ENCODE measurements around the gene NAP1L1.
"Not testable (repeated sequence)": the region's sequence is repeated elsewhere in the genome, so short reads cannot be mapped to it uniquely, and the experiment has no call there.

Gene NAP1L1

GRCh38 chr12:76020281-76020680 is 64.2 kb downstream of the NAP1L1 start:
- peak; percentile 53 for DNase-seq

- no peak for DNase-seq
Measured at GRCh38 chr12:76018672-76019071, 65.8 kb downstream of the NAP1L1 start.

GRCh38 chr12:76018111-76018510 is 66.4 kb downstream of the NAP1L1 start:
- DNase-seq = no peak

- DNase-seq = no peak
Measured at GRCh38 chr12:76014007-76014406, 70.5 kb downstream of the NAP1L1 start.

- no peak for DNase-seq
Measured at GRCh38 chr12:76013603-76014002, 70.9 kb downstream of the NAP1L1 start.

GRCh38 chr12:76012644-76013043 is 71.8 kb downstream of the NAP1L1 start:
- no peak for DNase-seq

GRCh38 chr12:76010732-76011458 is 73.6 kb downstream of the NAP1L1 start:
- DNase-seq = no peak

GRCh38 chr12:76008428-76008827 is 76.1 kb downstream of the NAP1L1 start:
- no peak for DNase-seq

GRCh38 chr12:76007640-76008039 is 76.8 kb downstream of the NAP1L1 start:
- no peak for DNase-seq

GRCh38 chr12:76006028-76006925 is 78.2 kb downstream of the NAP1L1 start:
- no peak for DNase-seq

- no peak for DNase-seq
Measured at GRCh38 chr12:76003355-76003638, 81.2 kb downstream of the NAP1L1 start.

- no peak for DNase-seq
Measured at GRCh38 chr12:76002598-76003354, 81.7 kb downstream of the NAP1L1 start.

GRCh38 chr12:75998292-75999063 is 86.0 kb downstream of the NAP1L1 start:
- no peak for DNase-seq

- no peak for DNase-seq
Measured at GRCh38 chr12:75997658-75998057, 86.8 kb downstream of the NAP1L1 start.

GRCh38 chr12:75996861-75997447 is 87.5 kb downstream of the NAP1L1 start:
- DNase-seq = no peak

GRCh38 chr12:75995691-75996090 is 88.8 kb downstream of the NAP1L1 start:
- DNase-seq = no peak

GRCh38 chr12:75994069-75994740 is 90.3 kb downstream of the NAP1L1 start:
- DNase-seq = no peak

GRCh38 chr12:75991753-75992152 is 92.7 kb downstream of the NAP1L1 start:
- DNase-seq = no peak

- DNase-seq = no peak
Measured at GRCh38 chr12:75990189-75990912, 94.1 kb downstream of the NAP1L1 start.

GRCh38 chr12:75987709-75988108 is 96.8 kb downstream of the NAP1L1 start:
- DNase-seq = not testable (repeated sequence)

Measured in activated naive CD4-positive, alpha-beta T cell treated with anti-CD3 and anti-CD28 coated beads, Interleukin-2, amount 50 U/mL, for 16 hours (primary cell).